Erythroblast (primary cell): ENCODE data around the gene BRD8.

Experiments used
- GATA1 ChIP-seq: IDR thresholded peaks from 2 replicates; pipeline ENCODE4 v1.6.1; 2011; ENCODE audit warnings: low read depth, mild to moderate bottlenecking, control low read depth, low read length, moderate library complexity
- POLR2A ChIP-seq: IDR thresholded peaks from 2 replicates; pipeline ENCODE4 v1.6.1; 2011; ENCODE audit warnings: mild to moderate bottlenecking, low read length

GRCh38 chr5:138095100-138095907 lies 83.1 kb downstream of the BRD8 start:
- TF ChIP-seq POLR2A (no peak), GATA1 (no peak)
